ENCODE data around the gene NLRC5. TPM values are rescaled to one million over a fixed set of nuclear protein-coding genes. Genes with fewer than 3 reads are reported as not detected.

The NLRC5 gene
- total RNA-seq, 3 donors from 2014 or later (not counting 1 experiment from before 2014, with no cell fraction given): 320 to 563 (median 535) TPM

DNA sequence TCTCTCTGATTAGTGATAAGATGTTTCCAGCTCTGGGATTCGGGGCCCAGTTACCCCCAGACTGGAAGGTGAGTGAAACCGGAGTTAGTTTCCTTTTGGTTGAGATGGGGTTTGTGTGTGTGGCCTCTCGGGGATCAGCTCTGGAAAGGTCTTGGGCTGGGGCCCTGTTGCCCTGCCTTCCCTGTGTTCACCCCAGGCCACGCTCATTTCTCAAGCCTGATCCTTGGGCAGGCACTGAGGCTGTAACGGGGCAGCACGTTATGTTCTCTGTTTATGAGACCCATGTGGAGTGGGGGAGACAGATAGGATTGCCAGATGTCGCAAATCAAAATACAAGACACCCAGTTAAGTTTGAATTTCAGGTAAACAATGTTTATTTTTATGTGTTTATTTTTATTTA lies 138.5 kb downstream of the NLRC5 start:
- H3K4me1 Mint-ChIP-seq: peaks cover 27 to 47% of the 10 kb centered on the region in 2 donors
- H3K36me3 Mint-ChIP-seq: no peaks in the 10 kb centered on the region
- Histone ChIP-seq H3K27ac (ENCODE audit: low read length) (no peak overlapping the region), H3K4me3 (ENCODE audit: low read length) (no peak overlapping the region), H3K27me3 (ENCODE audit: control insufficient read depth, insufficient read depth, low read length) (no peaks in the 10 kb centered on the region), H3K9me3 (ENCODE audit: control insufficient read depth, insufficient read depth, low read length) (no peaks in the 10 kb centered on the region), H3K36me3 (ENCODE audit: control insufficient read depth, insufficient read depth, low read length) (no peaks in the 10 kb centered on the region), H3K4me1 (ENCODE audit: control insufficient read depth, insufficient read depth, low read length) (peaks cover 79% of the 10 kb centered on the region)
- no peaks in the 10 kb centered on the region for H3K27me3 Mint-ChIP-seq (ENCODE audit: low read depth in 2 of 2)
- H3K4me3 Mint-ChIP-seq: no peak overlapping the region
- H3K27ac Mint-ChIP-seq: peak overlapping the region in 1 of 2 donors; percentile 7
- TF ChIP-seq, protein P1, sequence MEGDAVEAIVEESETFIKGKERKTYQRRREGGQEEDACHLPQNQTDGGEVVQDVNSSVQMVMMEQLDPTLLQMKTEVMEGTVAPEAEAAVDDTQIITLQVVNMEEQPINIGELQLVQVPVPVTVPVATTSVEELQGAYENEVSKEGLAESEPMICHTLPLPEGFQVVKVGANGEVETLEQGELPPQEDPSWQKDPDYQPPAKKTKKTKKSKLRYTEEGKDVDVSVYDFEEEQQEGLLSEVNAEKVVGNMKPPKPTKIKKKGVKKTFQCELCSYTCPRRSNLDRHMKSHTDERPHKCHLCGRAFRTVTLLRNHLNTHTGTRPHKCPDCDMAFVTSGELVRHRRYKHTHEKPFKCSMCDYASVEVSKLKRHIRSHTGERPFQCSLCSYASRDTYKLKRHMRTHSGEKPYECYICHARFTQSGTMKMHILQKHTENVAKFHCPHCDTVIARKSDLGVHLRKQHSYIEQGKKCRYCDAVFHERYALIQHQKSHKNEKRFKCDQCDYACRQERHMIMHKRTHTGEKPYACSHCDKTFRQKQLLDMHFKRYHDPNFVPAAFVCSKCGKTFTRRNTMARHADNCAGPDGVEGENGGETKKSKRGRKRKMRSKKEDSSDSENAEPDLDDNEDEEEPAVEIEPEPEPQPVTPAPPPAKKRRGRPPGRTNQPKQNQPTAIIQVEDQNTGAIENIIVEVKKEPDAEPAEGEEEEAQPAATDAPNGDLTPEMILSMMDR (IDR thresholded peaks at IDR 0.05): no peak
- no peak for ATAC-seq
- DNase-seq: no peak
- WGBS (ENCODE audit: insufficient coverage): 92% methylated on average over 6 of the region's 7 CpGs
- no peaks in the 10 kb centered on the region for H3K9me3 Mint-ChIP-seq
- intact Hi-C loops (cut with micrococcal nuclease): no loop called here

DNA sequence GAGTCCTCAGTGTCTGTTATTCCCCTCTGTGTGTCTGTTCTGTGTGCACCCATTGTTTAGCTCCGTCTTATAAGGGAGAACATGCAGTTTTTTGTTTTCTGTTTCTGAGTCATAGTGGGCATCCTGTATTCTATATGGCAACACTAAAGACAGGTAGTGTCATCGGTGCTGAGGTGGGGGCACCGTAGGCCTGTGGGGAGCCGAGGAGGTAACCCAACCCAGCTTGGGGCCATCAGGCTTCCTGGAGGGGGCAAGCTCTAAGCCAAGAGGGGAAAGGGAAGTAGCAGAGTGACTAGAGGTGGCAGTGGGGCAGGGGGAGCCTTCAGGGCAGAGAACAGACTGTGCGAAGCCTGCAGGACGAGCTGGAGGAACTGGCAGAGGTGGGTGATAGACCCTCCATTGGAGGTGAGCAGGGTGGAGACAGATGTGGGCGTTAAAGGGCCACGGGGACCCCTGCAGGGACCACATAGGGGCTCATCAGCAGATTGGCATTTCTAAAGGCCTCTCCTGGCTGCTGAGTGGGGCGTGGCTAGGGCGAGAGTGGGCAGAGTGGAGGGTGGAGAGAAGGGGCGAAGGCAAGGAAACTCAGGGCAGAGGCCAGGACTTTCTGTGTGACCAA lies 139.5 kb downstream of the NLRC5 start:
- H3K4me3 ChIP-seq (ENCODE audit: low read length): no peak overlapping the region
- no peaks in the 10 kb centered on the region for H3K9me3 Mint-ChIP-seq
- DNase-seq (peak in 1 of 2 donors; percentile 64), ATAC-seq (peak in 2 of 3 donors; percentile 38 to 64)
- H3K4me1 Mint-ChIP-seq: peaks cover 24 to 48% of the 10 kb centered on the region in 2 donors
- H3K27me3 ChIP-seq (ENCODE audit: control insufficient read depth, insufficient read depth, low read length): no peaks in the 10 kb centered on the region
- WGBS (ENCODE audit: insufficient coverage): 56% methylated on average over 11 of the region's 11 CpGs
- no peak overlapping the region for H3K4me3 Mint-ChIP-seq
- peaks cover 82% of the 10 kb centered on the region for H3K4me1 ChIP-seq (ENCODE audit: control insufficient read depth, insufficient read depth, low read length)
- H3K36me3 ChIP-seq (ENCODE audit: control insufficient read depth, insufficient read depth, low read length): no peaks in the 10 kb centered on the region
- no peaks in the 10 kb centered on the region for H3K36me3 Mint-ChIP-seq
- TF ChIP-seq, protein P1 (IDR thresholded peaks at IDR 0.05): no peak
- intact Hi-C loops (cut with micrococcal nuclease): no loop called here
- no peaks in the 10 kb centered on the region for H3K27me3 Mint-ChIP-seq (ENCODE audit: low read depth in 2 of 2)
- no peak overlapping the region for H3K27ac ChIP-seq (ENCODE audit: low read length)
- H3K9me3 ChIP-seq (ENCODE audit: control insufficient read depth, insufficient read depth, low read length): no peaks in the 10 kb centered on the region
- peak overlapping the region; percentile 34 to 85 for H3K27ac Mint-ChIP-seq

DNA sequence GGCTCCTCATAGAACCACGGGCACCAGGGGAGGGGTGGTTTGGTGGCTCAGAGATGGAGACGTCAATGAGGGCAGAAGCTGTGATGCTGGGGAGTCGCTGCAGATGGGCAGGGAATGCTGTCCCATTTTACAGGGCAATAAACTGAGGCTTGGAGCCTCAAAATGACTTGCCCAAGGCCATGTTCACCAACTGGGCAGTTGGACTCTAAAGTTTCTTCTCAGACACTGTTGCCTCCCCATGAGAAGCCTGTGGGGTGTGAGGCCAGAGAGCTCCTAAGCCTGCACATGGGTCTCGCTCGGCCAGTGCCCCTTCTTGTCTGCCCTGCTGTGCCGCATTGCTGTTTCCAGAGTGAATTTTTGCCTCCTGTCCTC lies 141.6 kb downstream of the NLRC5 start:
- no peak overlapping the region for H3K27ac ChIP-seq (ENCODE audit: low read length)
- no peak overlapping the region for H3K4me3 Mint-ChIP-seq

More for the DNA sequence above, 141.6 kb downstream of the NLRC5 start:
- no peaks in the 10 kb centered on the region for H3K9me3 ChIP-seq (ENCODE audit: control insufficient read depth, insufficient read depth, low read length)
- Mint-ChIP-seq H3K27me3 (ENCODE audit: low read depth in 2 of 2) (no peaks in the 10 kb centered on the region), H3K27ac (peak overlapping the region; percentile 74 to 85), H3K4me1 (peaks cover 31 to 61% of the 10 kb centered on the region in 2 donors), H3K36me3 (no peaks in the 10 kb centered on the region), H3K9me3 (no peaks in the 10 kb centered on the region)
- H3K4me3 ChIP-seq (ENCODE audit: low read length): no peak overlapping the region
- TF ChIP-seq, protein P1 (IDR thresholded peaks at IDR 0.05): no peak
- WGBS (ENCODE audit: insufficient coverage): 92% methylated on average over 6 of the region's 6 CpGs
- no peak for DNase-seq
- H3K27me3 ChIP-seq (ENCODE audit: control insufficient read depth, insufficient read depth, low read length): no peaks in the 10 kb centered on the region
- ATAC-seq: no peak
- H3K4me1 ChIP-seq (ENCODE audit: control insufficient read depth, insufficient read depth, low read length): peaks cover 93% of the 10 kb centered on the region
- intact Hi-C loops (cut with micrococcal nuclease): no loop called here
- H3K36me3 ChIP-seq (ENCODE audit: control insufficient read depth, insufficient read depth, low read length): no peaks in the 10 kb centered on the region

All from natural killer cell (primary cell).